ENCODE measurements around the gene NAPA.

The NAPA gene

GRCh38 chr19:47458672-47459071, 56.2 kb downstream of the NAPA start:
- DNase-seq (ENCODE audit: low read depth) = no peak

- no peak for DNase-seq (ENCODE audit: low read depth)
These were observed 58.0 kb downstream of the NAPA start for GRCh38 chr19:47456721-47457474.

GRCh38 chr19:47450478-47450877, 64.4 kb downstream of the NAPA start:
- no peak for DNase-seq (ENCODE audit: low read depth)

GRCh38 chr19:47448360-47448727, 66.5 kb downstream of the NAPA start:
- no peak for DNase-seq (ENCODE audit: low read depth)

GRCh38 chr19:47447470-47448359, 67.1 kb downstream of the NAPA start:
- DNase-seq (ENCODE audit: low read depth) = peak; percentile 74

- DNase-seq (ENCODE audit: low read depth) = peak; percentile 73
These were observed 68.1 kb downstream of the NAPA start for GRCh38 chr19:47446534-47447469.

GRCh38 chr19:47445937-47446402, 68.9 kb downstream of the NAPA start:
- DNase-seq (ENCODE audit: low read depth) = peak; percentile 77

GRCh38 chr19:47445527-47445926, 69.3 kb downstream of the NAPA start:
- DNase-seq (ENCODE audit: low read depth) = no peak

- no peak for DNase-seq (ENCODE audit: low read depth)
These were observed 70.5 kb downstream of the NAPA start for GRCh38 chr19:47444388-47444821.

GRCh38 chr19:47443331-47443730, 71.5 kb downstream of the NAPA start:
- DNase-seq (ENCODE audit: low read depth) = no peak

- DNase-seq (ENCODE audit: low read depth) = no peak
These were observed 76.1 kb downstream of the NAPA start for GRCh38 chr19:47438793-47439220.

All from CMK (cell line).